Measurements from ENCODE around the gene AVPR1A. TPM values are rescaled to one million over a fixed set of nuclear protein-coding genes. Genes with fewer than 3 reads are reported as not detected.
"Not testable (repeated sequence)": the region's sequence is repeated elsewhere in the genome, so short reads cannot be mapped to it uniquely, and the experiment has no call there.

AVPR1A gene
- 44.2 TPM for total RNA-seq

GRCh38 chr12:63150713-63151622 lies at the start of gene AVPR1A:
Gene AVPR1A (minus strand): TSS chr12:63151201. CDS start chr12:63150836, 365 bp downstream.
- peak; percentile 4 for DNase-seq

- DNase-seq = no peak
These were observed 45.2 kb upstream of the AVPR1A start for GRCh38 chr12:63196168-63196567.

DNA sequence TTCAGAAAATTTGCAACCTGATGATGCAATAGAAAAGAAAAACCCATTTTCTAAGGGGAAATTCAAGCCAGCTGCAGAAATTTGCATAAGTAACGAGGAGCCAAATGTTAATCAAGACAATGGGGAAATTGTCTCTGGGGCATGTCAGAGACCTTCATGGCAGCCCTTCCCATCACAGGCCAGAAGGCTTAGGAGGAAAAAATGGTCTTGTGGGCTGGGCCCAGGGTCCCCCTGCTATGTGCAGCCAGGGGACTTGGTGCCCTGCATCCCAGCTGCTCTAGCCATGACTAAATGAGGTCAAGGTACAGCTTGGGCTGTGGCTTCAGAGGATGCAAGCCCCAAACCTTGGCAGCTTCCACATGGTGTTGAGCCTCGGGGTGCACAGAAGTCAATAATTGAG lies 28.2 kb upstream of the AVPR1A start:
- DNase-seq = no peak

DNA sequence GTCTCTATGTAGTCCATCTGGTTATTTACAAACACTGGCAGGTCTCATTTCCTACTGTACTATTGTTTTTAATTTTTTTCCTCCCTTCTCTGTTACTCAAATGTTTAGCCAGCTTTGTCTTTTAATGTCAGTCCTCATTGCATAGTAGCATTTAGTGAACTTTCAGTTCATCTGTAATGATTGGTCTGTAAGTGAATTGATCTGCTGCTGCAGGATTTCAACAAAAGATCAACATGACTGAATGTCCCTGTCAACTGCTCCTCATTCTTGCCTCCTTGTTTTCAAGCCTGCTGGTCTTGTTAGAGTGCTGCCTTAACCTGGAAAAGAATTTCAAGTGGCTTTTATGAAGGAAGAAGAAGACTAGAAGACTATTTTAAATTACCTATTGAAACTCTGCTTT lies 19.3 kb upstream of the AVPR1A start:
- no peak for DNase-seq

DNA sequence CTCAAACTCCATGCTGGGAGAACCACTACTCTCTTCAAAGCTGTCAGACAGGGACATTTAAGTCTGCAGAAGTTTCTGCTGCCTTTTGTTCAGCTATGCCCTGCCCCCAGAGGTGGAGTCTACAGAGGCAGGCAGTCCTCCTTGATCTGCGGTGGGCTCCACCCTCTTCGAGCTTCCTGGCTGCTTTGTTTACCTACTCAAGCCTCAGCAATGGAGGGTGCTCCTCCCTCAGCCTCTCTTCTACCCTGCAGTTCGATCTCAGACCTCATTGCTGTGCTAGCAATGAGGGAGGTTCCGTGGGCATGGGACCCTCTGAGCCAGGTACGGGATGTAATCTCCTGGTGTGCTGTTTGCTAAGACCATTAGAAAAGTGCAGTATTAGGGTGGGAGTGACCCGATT lies 16.7 kb upstream of the AVPR1A start:
- not testable (repeated sequence) for DNase-seq

GRCh38 chr12:63164911-63165310 lies 13.9 kb upstream of the AVPR1A start:
- no peak for DNase-seq

- no peak for DNase-seq
These were observed 12.5 kb upstream of the AVPR1A start for GRCh38 chr12:63163541-63163940.

- no peak for DNase-seq
These were observed 4.4 kb upstream of the AVPR1A start for GRCh38 chr12:63155375-63155774.

DNA sequence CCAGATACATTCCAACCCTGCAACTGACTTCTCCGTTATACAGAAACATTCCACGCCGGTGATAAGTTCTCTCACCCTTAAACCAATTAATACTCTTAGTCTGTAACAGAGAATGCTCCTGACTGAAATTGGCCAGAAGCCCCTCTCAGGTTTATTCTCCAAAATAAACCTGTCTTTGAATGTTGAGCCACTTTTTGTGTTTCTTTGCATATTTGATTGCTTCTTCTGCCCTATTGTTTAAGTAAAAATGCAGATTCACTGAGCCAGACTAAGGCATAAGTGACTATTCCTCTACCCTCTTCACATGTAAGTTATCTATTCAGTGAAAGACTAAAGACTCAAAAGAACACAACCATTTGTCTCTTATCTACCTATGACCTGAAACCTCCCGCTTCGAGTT lies 3.6 kb upstream of the AVPR1A start:
- DNase-seq = no peak

GRCh38 chr12:63152321-63152700 lies 1.3 kb upstream of the AVPR1A start:
- no peak for DNase-seq

GRCh38 chr12:63151623-63152320 lies 771 bp upstream of the AVPR1A start:
- DNase-seq = peak; percentile 8

- no peak for DNase-seq
These were observed 890 bp downstream of the AVPR1A start for GRCh38 chr12:63149909-63150712.

GRCh38 chr12:63144556-63144955 lies 6.4 kb downstream of the AVPR1A start:
- DNase-seq = no peak

DNA sequence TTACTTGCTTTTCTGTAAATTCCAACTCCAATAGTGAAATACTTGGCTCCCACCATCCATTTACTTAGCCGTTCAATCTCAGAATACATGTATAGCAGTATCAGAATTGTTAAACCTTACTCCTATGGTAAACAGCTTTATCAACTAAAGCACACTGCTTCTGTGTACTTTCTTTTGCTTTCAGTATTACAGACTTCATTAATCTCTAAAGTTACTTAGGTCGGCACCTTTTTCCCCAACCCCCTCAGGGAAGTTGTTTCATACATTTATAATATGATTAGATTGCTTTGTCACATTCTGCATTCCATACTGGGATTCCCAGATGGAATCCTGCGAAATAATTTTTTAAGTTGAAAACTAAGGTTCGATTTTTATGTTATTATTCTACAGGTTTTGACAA lies 12.5 kb downstream of the AVPR1A start:
- no peak for DNase-seq

DNA sequence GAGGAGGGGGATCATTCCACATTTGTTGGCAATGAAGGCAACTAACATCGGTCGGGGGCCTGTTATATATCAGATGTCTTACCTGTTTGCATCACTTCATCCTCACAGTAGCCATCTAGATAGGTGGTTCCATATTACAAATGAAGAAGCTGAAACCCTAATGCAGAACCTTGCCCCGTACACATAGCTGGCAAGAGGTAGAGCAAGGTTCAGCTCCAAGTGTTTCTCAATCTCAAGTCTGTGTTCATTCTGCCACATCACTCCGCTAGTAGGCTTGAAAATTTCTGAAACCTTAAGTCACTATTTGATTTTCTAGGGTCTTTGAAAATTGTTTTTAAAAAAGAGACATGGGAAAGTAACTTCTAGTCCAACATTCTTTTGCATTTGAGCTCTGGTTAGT lies 17.0 kb downstream of the AVPR1A start:
- no peak for DNase-seq

- DNase-seq = no peak
These were observed 18.8 kb downstream of the AVPR1A start for GRCh38 chr12:63132201-63132600.

DNA sequence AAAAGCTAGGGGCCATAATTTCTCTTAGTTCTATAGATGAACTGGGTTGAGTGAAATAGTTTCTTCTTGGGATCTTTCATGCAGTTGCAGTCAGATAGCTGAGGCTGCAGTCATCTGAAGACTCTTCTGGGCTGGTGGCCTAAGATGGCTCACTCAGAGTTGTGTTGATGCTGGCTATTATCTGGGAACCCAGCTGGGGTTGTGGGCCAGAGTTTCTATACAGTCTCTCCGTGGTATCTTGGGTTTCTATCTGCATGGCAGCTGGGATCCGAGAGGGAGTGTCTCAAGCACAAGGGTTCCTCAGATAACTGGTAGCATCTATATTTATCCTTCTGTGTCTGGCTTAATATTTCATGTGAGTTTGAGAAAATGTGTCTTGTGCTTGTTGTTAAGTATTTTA lies 21.1 kb downstream of the AVPR1A start:
- no peak for DNase-seq

DNA sequence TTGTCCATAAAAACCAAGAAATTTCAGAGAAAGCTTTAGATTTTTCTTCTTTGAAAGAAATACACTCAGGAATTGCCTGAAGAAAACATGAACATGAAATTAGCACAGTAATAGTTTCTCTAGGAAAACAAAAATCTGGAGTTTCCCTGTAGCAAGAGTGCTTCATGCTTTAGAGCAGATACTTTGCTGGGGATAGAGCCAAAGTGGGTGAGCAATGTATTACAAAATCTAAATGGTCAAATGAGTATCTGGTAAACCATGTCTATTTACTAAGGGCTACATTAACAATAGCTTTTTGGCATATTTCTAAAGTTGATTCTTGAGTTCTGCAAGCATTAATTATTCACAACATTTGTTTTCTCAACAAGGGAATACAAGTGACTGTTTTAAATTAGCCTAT lies 26.2 kb downstream of the AVPR1A start:
- no peak for DNase-seq

GRCh38 chr12:63103494-63104131 lies 47.4 kb downstream of the AVPR1A start:
- DNase-seq = peak; percentile 12

DNA sequence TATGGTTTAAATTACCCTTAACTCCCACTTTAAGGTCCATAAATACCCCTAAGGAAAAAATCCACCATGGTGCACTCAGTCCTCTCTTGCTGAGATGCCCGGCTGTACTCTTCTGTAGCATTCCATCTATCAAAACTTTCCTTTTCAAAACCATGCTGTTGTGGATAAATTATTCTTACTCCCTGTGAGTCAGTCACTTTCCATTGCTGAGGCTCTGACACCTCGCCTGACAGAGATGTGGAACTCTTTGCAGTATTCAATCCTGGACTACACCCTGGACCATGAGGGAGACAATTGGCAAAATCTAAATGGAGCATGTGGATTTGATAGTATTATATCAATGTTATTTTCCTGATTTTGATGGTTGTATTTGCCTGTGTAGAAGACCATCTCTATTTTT lies 49.1 kb downstream of the AVPR1A start:
- DNase-seq = no peak

- no peak for DNase-seq
These were observed 52.1 kb downstream of the AVPR1A start for GRCh38 chr12:63098851-63099250.

DNA sequence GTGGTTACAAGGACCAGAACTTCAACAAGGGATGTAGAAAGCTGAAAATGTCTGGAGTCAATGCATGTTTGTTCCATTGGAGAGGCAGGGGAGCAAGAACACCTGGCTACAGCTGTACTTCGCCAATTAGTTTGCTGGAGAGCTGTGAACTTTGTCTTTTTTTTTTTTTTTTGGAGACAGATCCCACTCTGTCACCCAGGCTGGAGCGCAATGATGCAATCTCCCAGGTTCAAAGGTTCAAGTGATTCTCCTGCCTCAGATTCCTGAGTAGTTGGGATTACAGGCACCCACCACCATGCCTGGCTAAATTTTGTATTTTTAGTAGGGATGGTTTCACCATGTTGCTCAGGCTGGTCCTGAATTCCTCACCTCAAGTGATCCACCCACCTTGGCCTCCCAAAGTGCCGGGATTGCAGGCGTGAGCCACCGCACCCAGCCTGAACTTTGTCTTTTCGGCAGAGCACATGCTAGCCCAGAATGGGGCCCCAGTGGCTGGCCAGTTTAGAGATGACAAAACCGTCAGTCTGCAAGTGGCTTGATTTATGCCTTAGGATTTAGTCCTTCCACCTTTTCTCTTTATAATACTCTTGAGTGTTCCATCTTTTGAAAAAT lies 55.5 kb downstream of the AVPR1A start:
- no peak for DNase-seq
